NAMALWA (cell line): Measurements from ENCODE around the gene HUNK.

Experiments used
- DNase-seq: peaks from one replicate; pipeline ENCODE4 v3.0.0-alpha.2; 2015; ENCODE audit warnings: low spot score

Gene HUNK

GRCh38 chr21:31896019-31896418, 23.2 kb downstream of the HUNK start:
- no peak for DNase-seq

DNA sequence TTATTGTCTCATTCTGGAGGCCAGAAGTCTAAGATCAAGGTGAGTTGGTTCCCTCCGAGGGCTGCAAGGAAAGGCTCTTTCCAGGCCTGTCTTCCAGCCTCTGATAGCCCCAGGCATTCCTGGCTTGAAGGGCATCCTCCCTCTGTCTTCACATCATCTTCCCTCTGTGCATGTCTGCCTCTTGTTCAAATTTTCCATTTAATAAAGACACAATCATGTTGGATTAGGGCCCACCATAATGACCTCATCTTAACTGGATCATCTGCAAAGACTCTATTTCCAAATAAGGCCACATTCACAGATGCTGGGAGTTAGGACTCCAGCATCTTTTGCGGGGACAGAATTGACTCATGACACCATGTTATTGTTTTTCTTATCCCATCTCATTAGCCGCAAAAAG, 24.5 kb downstream of the HUNK start:
- DNase-seq: no peak

DNA sequence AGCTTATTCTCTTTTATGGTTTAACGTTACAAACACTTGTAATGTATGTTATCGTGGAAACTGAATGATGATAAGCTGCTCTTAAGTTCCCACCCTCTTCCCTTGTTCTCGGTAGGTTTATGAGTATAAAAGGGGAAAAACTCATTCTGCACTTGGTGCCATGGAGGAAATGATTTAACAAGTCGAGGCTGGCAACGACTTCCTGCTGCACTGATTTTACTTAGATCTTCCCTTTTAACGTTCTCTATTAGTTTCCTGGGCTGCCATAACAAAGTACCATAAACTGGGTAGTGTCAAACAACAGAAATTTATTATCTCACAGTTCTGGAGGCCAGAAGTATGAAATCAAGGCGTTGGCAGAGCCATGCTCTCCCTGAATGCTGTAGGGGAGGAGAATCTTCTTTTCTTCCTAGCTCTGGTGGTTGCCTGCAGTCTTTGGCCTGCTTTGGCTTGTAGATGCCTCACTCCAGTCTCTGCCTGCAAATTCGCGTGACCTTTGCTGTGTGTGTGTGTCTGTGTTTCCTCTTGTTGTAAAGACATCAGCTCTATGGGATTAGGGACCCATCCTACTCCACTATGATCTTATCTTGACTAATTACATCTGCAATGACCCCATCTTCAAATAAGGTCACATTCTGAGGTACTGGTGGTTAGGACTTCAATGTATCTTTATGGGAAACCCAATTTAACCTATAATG, 26.3 kb downstream of the HUNK start:
- no peak for DNase-seq

- no peak for DNase-seq
Measured at GRCh38 chr21:31900121-31900895, 27.5 kb downstream of the HUNK start.

DNA sequence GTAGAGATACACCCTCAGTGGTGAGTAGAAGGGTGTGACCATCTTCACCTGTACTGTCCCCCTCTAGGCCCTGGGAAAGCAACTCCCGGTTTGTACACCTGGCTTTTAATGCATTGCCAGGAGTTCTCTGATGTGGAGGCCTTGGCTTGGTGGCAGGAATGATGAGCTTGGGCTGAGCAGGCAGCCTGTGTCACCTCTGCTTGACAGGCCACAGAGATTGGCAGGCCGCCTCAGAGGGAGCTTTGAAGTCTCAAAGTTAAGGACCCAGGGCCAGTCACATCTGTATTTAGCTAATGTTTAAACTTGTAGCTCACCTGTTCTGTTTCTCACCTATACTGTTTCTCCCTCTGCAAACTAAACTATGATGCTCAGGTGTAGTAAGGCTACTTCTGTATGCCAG, 28.5 kb downstream of the HUNK start:
- no peak for DNase-seq

- no peak for DNase-seq
Measured at GRCh38 chr21:31902438-31902837, 29.6 kb downstream of the HUNK start.

GRCh38 chr21:31903896-31904295, 31.1 kb downstream of the HUNK start:
- no peak for DNase-seq

- no peak for DNase-seq
Measured at GRCh38 chr21:31905503-31906451, 33.0 kb downstream of the HUNK start.

GRCh38 chr21:31908106-31909031, 35.5 kb downstream of the HUNK start:
- no peak for DNase-seq

- no peak for DNase-seq
Measured at GRCh38 chr21:31909153-31910073, 36.6 kb downstream of the HUNK start.

DNA sequence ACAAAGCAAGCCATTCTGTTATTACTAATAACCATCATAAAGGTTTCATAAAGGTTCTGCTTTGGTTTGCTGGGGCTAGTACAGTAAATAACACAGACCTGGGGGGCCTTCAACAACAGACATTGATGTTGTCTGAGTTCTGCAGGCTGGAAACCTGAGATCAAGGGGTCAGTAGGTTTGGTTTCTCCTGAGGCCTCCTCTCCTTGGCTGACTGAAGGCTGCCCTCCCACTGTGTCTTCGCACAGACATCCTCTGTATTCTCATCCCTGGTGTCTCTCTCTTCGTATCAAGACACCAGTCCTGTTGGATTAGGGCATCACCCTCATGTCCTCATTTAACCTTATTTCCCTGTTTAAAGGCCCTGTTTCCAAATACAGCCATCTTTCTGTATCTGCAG, 37.3 kb downstream of the HUNK start:
- DNase-seq: no peak

DNA sequence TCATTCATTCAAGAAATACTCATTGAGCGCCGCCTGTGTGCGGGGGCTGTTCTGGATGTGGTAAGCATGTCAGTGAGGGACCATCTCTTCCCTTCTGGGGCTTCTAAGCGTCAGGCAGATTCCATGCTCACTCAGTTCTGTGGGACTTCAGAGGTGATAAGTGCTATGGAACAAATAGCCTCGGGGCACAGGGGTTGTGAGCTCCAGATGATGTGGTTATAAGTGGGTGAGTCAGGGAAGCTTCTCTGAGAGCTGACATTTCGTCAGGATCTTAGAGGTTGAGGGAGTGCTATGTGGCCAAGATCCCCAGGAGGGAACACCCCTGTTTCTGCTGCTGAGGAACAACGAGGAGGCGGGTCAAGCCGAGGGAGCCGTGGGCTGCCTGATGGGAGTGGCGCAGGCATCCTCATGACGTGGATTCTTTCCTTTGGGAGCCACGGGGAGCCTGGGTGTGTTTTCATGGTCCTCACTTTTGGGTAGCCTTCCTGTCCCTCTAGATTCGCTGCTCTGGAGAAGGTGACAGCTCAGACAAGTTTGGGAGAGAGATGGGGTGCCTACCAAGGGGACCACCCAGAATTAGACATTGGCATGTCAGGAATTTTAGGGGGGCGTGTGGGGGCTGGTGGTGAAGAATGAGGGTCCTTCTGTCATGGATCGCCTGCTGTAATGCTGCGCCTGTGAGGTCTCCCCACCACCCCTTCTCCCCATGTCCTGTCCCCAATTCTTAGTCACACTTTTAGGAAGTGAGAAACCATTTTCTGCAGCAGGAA, 38.5 kb downstream of the HUNK start:
- no peak for DNase-seq

GRCh38 chr21:31912501-31912900, 39.7 kb downstream of the HUNK start:
- no peak for DNase-seq

DNA sequence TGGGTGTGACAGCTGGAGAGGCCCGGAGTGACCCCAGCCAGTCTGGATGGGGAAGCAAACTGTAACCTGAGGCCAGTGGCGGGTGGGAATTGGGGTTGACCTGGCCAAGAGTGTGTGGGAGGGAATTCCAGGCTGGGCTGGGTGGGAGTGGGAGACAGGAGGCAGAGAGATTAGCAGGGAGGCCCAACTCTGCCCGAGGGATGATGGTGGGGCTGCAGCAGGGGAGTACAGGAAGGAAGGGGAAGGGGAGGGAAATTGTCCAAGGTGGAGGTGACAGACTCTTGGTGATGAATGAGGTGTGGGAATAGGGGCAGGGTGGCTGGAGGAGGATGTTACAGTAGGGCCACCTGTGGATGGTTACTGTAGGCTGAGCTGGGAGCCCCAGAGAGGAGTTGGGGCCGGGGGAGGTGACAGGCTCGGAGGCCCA, 40.4 kb downstream of the HUNK start:
- DNase-seq: no peak

GRCh38 chr21:31914472-31914871, 41.7 kb downstream of the HUNK start:
- no peak for DNase-seq

- DNase-seq: no peak
Measured at GRCh38 chr21:31915566-31915965, 42.7 kb downstream of the HUNK start.

DNA sequence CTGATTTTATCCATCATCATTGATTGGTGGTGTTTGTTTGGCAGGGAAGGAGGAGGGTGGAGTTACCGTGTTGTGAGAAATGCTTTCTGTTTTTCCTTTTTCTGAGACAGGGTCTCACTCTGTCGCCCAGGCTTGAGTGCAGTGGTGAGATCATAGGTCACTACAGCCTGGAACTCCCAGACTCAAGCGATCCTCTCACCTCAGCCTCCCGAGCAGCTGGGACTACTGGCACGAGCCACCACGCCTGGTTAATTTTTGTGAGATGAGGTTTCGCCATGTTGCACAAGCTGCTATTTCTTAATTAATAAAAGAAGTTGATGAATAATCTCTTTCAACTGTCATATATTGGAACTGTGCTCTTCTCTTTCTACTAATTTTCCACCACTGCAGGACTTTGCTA, 44.3 kb downstream of the HUNK start:
- no peak for DNase-seq

- no peak for DNase-seq
Measured at GRCh38 chr21:31918250-31918775, 45.5 kb downstream of the HUNK start.

DNA sequence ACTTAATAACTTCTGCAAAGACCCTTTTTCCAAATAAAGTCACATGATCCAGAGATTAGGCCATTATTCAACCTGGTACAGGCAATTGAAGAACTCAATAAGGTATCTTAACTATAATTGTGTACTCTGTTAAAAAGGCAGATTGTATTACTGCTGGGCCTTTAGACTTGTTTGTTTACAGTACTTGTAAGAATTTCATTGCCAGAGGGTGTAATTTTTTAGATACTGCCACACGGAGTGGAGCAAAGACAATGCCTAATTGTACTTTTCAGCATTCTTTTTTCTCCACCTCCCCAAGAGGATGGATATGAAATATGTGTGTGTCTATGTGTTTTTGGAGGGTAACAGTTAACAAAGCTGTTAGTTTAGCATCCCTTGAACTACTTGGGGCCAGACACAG, 47.5 kb downstream of the HUNK start:
- no peak for DNase-seq
